HuH-7 (cell line): ENCODE measurements around the gene PRKACG.
"Not testable (repeated sequence)": the region's sequence is repeated elsewhere in the genome, so short reads cannot be mapped to it uniquely, and the experiment has no call there.

Source experiments
- DNase-seq: peaks from one replicate; pipeline ENCODE4 v3.0.0; 2011; ENCODE audit warnings: low spot score

The PRKACG gene

GRCh38 chr9:69023650-69024049 lies 9.7 kb upstream of the PRKACG start:
- DNase-seq: no peak

- DNase-seq: no peak
Observed at GRCh38 chr9:69020301-69021145, 6.6 kb upstream of the PRKACG start.

- DNase-seq: no peak
Observed at GRCh38 chr9:69019808-69020207, 5.9 kb upstream of the PRKACG start.

DNA sequence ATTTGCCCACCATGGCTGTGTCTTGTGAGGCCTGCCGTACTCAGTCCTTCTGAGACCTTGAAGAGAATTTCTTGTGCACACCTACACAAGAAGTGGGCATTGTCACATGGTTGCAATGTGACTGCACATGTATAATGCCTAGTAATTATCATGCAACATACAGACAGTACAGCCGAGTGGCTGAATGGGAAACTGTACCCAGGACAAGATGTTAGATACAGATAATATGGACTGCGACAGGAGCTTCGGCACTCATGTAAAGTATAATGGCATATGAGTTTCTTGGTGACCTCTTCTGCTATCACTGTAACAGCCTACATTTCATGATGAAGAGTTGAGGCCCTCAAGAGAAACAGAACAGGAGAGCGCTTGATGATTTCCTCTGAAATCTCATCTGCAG lies 4.8 kb upstream of the PRKACG start:
- DNase-seq: no peak

- DNase-seq: no peak
Observed at GRCh38 chr9:69016191-69017096, 2.5 kb upstream of the PRKACG start.

DNA sequence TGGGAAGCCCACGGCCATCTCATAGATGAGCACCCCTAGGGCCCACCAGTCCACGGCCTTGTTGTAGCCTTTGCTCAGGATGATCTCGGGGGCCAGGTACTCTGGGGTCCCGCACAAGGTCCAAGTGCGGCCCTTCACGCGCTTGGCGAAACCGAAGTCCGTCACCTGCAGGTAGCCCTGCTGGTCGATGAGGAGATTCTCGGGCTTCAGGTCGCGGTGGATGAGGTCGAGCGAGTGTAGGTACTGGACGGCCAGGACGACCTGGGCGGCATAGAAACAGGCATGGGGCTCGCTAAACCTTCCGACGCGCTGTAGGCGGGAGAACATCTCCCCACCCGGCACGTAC lies 558 bp downstream of the PRKACG start:
- no peak for DNase-seq

GRCh38 chr9:69012696-69013381 lies 1.1 kb downstream of the PRKACG start:
- DNase-seq: no peak

DNA sequence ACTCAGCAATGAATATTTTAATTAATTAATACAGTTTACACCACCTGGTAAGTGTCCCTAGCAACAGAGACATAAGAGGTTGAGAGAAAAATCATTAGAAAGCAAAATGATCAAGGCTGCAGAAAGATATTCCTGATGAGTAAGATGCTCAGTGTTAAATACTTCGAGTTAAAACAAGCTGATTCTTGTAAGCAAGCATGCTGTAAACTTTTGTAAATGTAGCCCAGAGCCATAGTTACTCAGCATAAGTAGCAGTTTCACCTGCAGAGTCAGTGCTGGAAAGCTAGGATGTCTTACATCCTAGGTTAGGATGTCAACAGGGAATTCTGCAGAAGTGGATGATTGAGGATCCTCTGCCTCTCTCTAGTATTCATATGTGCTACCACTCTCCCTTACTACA lies 4.2 kb downstream of the PRKACG start:
- DNase-seq: no peak

GRCh38 chr9:69004836-69005235 lies 9.1 kb downstream of the PRKACG start:
- no peak for DNase-seq

DNA sequence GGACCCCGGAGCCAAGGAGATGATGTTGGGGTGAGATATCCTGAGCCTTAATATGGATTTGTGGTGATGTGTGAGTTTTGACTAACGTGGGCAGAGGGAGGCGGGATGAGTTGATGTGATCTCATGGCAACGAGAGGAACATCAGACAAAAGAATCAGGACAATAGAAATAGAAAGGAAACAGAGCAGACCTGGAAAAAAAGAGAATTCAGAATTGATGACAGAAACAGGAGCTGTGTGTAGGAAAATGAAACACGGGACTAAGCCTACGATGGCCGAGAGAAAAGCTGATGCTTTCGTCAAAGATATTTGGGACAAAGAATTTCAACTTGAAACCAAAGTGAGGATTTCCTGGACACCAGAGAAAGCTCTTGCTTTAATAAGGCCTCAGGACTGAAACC lies 10.9 kb downstream of the PRKACG start:
- DNase-seq: no peak

DNA sequence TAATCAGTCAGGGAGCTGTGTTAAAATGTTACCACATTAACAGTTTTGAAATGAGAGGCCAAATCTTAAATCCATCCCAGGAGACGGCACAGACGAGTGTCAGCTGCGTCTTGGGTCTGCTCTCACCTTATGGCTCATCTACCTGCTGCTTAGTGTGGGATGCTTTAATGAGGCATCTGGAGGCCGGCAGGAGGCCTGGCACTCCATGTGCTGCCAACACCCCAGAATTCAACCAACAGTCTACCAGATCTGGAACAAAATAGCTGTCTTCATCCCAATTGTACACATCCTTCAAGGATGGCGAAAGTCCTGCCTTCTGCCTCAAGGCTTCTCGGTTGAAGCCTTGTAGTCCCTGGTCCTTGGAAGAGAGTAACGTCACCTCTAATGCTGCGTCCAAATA lies 12.0 kb downstream of the PRKACG start:
- DNase-seq: no peak

- DNase-seq: peak; percentile 79
Observed at GRCh38 chr9:68999393-69000105, 14.4 kb downstream of the PRKACG start.

GRCh38 chr9:68998812-68999211 lies 15.1 kb downstream of the PRKACG start:
- DNase-seq: no peak

DNA sequence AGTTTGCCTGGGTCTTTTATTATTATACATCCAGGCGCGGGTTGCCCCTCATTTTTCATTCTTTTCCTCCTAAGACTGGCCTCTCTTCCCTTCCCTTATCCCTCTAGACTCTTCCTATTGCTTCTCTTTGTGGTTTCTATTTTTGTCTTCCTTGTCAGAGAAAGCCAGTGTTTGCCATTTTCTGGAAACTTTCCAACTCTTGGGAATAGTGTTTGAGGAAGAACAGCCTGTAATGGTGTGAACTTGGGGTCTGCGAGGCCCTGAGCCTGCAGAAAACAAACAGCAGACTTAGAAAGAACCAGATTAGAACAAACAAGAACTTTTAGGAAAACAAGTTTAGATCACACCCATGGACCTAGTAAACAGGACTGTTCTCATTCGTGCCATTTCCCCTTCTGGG lies 15.5 kb downstream of the PRKACG start:
- no peak for DNase-seq

- no peak for DNase-seq
Observed at GRCh38 chr9:68997666-68998065, 16.2 kb downstream of the PRKACG start.

- DNase-seq: no peak
Observed at GRCh38 chr9:68996462-68996861, 17.5 kb downstream of the PRKACG start.

GRCh38 chr9:68995776-68996175 lies 18.1 kb downstream of the PRKACG start:
- DNase-seq: no peak

DNA sequence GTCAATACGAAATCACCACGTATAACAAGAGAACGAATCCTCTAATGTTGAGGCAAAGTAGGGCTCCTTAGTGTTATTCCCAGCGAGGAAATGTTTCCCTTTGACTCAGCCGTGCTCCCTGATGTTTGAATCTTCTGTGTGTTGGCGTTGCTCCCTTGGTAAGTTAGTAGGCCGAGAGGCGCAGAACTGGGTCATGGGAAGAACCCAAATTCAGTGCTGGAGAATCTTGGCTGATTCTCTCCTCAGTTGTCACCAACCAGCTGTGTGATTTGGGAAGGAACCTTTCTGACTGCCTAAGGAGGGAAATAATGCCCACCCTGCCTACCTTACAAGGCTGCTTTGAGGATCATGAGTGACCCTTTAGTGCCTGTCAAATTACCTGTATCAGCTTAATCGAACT lies 22.5 kb downstream of the PRKACG start:
- DNase-seq: no peak

DNA sequence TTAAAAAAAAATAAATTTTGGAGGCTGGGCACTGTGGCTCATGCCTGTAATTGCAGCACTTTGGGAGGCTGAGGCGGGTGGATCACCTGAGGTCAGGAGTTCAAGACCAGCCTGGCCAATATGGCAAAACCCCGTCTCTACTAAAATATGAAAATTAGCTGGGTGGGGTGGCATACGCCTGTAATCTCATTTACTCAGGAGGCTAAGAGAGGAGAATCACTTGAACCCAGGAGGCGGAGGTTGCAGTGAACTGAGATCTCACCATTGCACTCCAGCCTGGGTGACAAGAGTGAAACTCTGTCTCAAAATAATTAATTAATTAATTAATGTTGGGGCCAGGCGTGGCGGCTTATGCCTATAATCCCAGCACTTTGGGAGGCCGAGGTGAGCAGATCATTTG lies 27.0 kb downstream of the PRKACG start:
- not testable (repeated sequence) for DNase-seq

- DNase-seq: no peak
Observed at GRCh38 chr9:68983522-68984424, 30.1 kb downstream of the PRKACG start.

DNA sequence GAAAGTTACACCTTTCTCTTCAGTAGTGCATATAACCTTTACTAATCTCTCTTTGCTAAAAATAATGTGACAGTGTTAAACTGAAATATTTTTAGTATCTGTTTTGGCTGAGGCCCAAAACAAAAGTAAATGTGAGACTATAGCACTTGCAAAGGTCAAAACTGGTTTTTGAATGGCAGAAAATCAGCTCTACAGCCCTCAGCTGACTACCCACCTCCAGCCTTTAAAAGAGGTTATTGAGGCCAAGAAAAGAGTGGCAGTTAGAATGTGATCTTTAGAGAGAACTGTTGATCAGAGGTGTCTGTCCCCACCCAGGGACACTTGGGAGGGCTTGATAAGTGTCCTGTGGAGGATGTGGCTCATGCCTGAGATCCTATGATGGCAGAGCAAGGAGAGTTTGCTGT lies 30.9 kb downstream of the PRKACG start:
- DNase-seq: no peak
